ELF-1 (cell line): ENCODE data around the gene ALDH9A1.
A peak's percentile ranks its signal among the peaks of the same experiment; 100 is the strongest.
"Not testable (repeated sequence)": the region's sequence is repeated elsewhere in the genome, so short reads cannot be mapped to it uniquely, and the experiment has no call there.

Experiments used
- DNase-seq: peaks from one replicate; pipeline ENCODE4 v3.0.0-alpha.2; 2016; ENCODE audit warnings: low read depth, low spot score

The ALDH9A1 gene

GRCh38 chr1:165686971-165687433 is 11.4 kb downstream of the ALDH9A1 start:
- DNase-seq: no peak

GRCh38 chr1:165686121-165686970 is 12.0 kb downstream of the ALDH9A1 start:
- peak; percentile 17 for DNase-seq

- DNase-seq: no peak
These were observed 14.4 kb downstream of the ALDH9A1 start for GRCh38 chr1:165683848-165684485.

- not testable (repeated sequence) for DNase-seq
These were observed 17.6 kb downstream of the ALDH9A1 start for GRCh38 chr1:165680773-165681172.

GRCh38 chr1:165680303-165680702 is 18.1 kb downstream of the ALDH9A1 start:
- DNase-seq: no peak

- no peak for DNase-seq
These were observed 18.9 kb downstream of the ALDH9A1 start for GRCh38 chr1:165679282-165680036.

GRCh38 chr1:165678509-165678908 is 19.9 kb downstream of the ALDH9A1 start:
- no peak for DNase-seq

- DNase-seq: no peak
These were observed 22.6 kb downstream of the ALDH9A1 start for GRCh38 chr1:165675794-165676193.

GRCh38 chr1:165674599-165674998 is 23.8 kb downstream of the ALDH9A1 start:
- no peak for DNase-seq

GRCh38 chr1:165671526-165671925 is 26.8 kb downstream of the ALDH9A1 start:
- DNase-seq: no peak

GRCh38 chr1:165668184-165668583 is 30.2 kb downstream of the ALDH9A1 start:
- no peak for DNase-seq

GRCh38 chr1:165666152-165666825 is 32.1 kb downstream of the ALDH9A1 start:
- DNase-seq: no peak

GRCh38 chr1:165662186-165662585 is 36.2 kb downstream of the ALDH9A1 start:
- DNase-seq: no peak

- no peak for DNase-seq
These were observed 36.7 kb downstream of the ALDH9A1 start for GRCh38 chr1:165661703-165662102.

- DNase-seq: peak; percentile 50
These were observed 38.8 kb downstream of the ALDH9A1 start for GRCh38 chr1:165659581-165659895.

- DNase-seq: not testable (repeated sequence)
These were observed 39.4 kb downstream of the ALDH9A1 start for GRCh38 chr1:165658766-165659580.

- DNase-seq: no peak
These were observed 47.3 kb downstream of the ALDH9A1 start for GRCh38 chr1:165650981-165651625.

- no peak for DNase-seq
These were observed 49.3 kb downstream of the ALDH9A1 start for GRCh38 chr1:165648919-165649572.

GRCh38 chr1:165647970-165648369 is 50.4 kb downstream of the ALDH9A1 start:
- no peak for DNase-seq

- DNase-seq: no peak
These were observed 50.8 kb downstream of the ALDH9A1 start for GRCh38 chr1:165647517-165647916.
